K562 (cell line): Measurements from ENCODE around the gene SCAMP2. TPM values are rescaled to one million over a fixed set of nuclear protein-coding genes. Genes with fewer than 3 reads are reported as not detected.

Experiments
- ATAC-seq: fragments of 200-7000 bp; cut with Tn5 transposase; 3 replicates; pipeline ENCODE4 v1.9.1; 2020; ENCODE audit warnings: moderate library complexity
- BruUV-seq: library from RNA; stranded (reverse); fragments of 400-500 nt; replicated peaks from 2 replicates; lab custom pipeline; 2021; lab: Mats Ljungman, UMichigan
- CTCF ChIA-PET: fragments of 300-600 bp; formaldehyde crosslinking; extraction: SDS; loops from one replicate; lab custom pipeline; 2021; ENCODE audit warnings: low intra/inter-chr PET ratio; lab: Yijun Ruan, JAX
- POLR2A ChIA-PET: fragments of 300-600, 350-650 bp; sonication (Branson Sonifier 250); formaldehyde crosslinking; extraction: SDS; loops from one replicate; lab custom pipeline; 2021; ENCODE audit warnings: antibody characterized with exemption, inconsistent platforms; lab: Yijun Ruan, JAX
- DNase-seq, 4 experiments: peaks; one replicate each; pipeline versions ENCODE4 v3.0.0 to v3.0.0-alpha.2; 2011 to 2018; ENCODE audit warnings: low spot score in 3 of 4, mixed read lengths in 3 of 4; ENCODE audit errors: extremely low read depth in 1 of 4
- FAIRE-seq: peaks from 2 replicates; lab custom pipeline; 2011; peaks lifted over from hg19 to GRCh38; lab: Jason Lieb, UNC
- H2AFZ ChIP-seq: 2 replicates; pipeline ENCODE4 v1.6.0; 2011; ENCODE audit warnings: low read depth, low read length, control low read depth, inconsistent platforms
- H3K27ac ChIP-seq: fragments of 200-600 bp; 3 replicates; pipeline ENCODE4 v1.8.0; 2011; ENCODE audit warnings: low read depth, mild to moderate bottlenecking, control low read depth, inconsistent platforms, low read length, moderate library complexity, mixed read lengths; ENCODE audit errors: extremely low read depth
- H3K27me3 ChIP-seq, 2 experiments: fragments of 300-600 bp in 1 of 2; 2 replicates in 1 of 2; 3 replicates in 1 of 2; pipeline versions ENCODE4 v1.6.0 to v1.8.0; 2011; ENCODE audit warnings: inconsistent platforms in 2 of 2, low read length in 2 of 2, mild to moderate bottlenecking in 1 of 2, mixed read lengths in 1 of 2, moderate library complexity in 1 of 2; ENCODE audit not compliant: control insufficient read depth in 2 of 2, insufficient read depth in 2 of 2
- H3K36me3 ChIP-seq: fragments of 300-600 bp; 3 replicates; pipeline ENCODE4 v1.8.0; 2011; ENCODE audit warnings: mild to moderate bottlenecking, low read length, inconsistent platforms; ENCODE audit not compliant: control insufficient read depth, insufficient read depth
- H3K4me1 ChIP-seq, 2 experiments: fragments of 200-600 bp in 1 of 2; replicated peaks in 1 of 2; 2 replicates in 1 of 2; 3 replicates in 1 of 2; pipeline versions ENCODE4 v1.5.1 to v1.8.0; 2011; ENCODE audit warnings: inconsistent platforms in 2 of 2, low read length in 2 of 2, mild to moderate bottlenecking in 1 of 2, mixed read lengths in 1 of 2, moderate library complexity in 1 of 2; ENCODE audit not compliant: control insufficient read depth in 2 of 2, insufficient read depth in 2 of 2
- H3K4me2 ChIP-seq: 2 replicates; pipeline ENCODE4 v1.6.1; 2011; ENCODE audit warnings: low read length, control low read depth, inconsistent platforms, mixed read lengths; ENCODE audit not compliant: insufficient read depth
- H3K4me3 ChIP-seq: fragments of 200-600 bp; sonication (generic), shearing (Covaris generic); 2 replicates; pipeline ENCODE4 v1.5.1; 2016; ENCODE audit warnings: control low read depth, inconsistent platforms
- H3K79me2 ChIP-seq: fragments of 200-600 bp; 3 replicates; pipeline ENCODE4 v1.8.0; 2011; ENCODE audit warnings: low read length, inconsistent platforms; ENCODE audit not compliant: control insufficient read depth, insufficient read depth
- H3K9ac ChIP-seq, 2 experiments: 2 replicates each; pipeline versions ENCODE4 v1.6.0 to v1.6.1; 2011; ENCODE audit warnings: low read depth in 2 of 2, low read length in 2 of 2, control low read depth in 1 of 2, inconsistent platforms in 1 of 2, mild to moderate bottlenecking in 1 of 2, mixed read lengths in 1 of 2; ENCODE audit not compliant: insufficient read depth in 1 of 2
- H3K9me1 ChIP-seq: one replicate; pipeline ENCODE4 v1.6.0; 2011; ENCODE audit warnings: inconsistent platforms, mild to moderate bottlenecking, low read length, moderate library complexity; ENCODE audit not compliant: control insufficient read depth, insufficient read depth
- H3K9me3 ChIP-seq: replicated peaks from 2 replicates; pipeline ENCODE4 v1.5.1; 2011; ENCODE audit warnings: low read depth, low read length, inconsistent platforms; ENCODE audit not compliant: control insufficient read depth, insufficient read depth
- H4K20me1 ChIP-seq: replicated peaks from 2 replicates; pipeline ENCODE4 v1.6.1; 2011; ENCODE audit warnings: low read length, inconsistent platforms, mixed read lengths; ENCODE audit not compliant: control insufficient read depth, insufficient read depth
- BRD9 ChIP-seq: fragments of 450-650 bp; IDR thresholded peaks from 2 replicates; pipeline ENCODE4 v1.6.1; 2018; ENCODE audit warnings: low read depth; ENCODE audit not compliant: partially characterized antibody
- EGR1 ChIP-seq: fragments of 450-650 bp; conservative IDR thresholded peaks from 2 replicates; pipeline ENCODE4 v1.6.1; 2017; ENCODE audit warnings: mild to moderate bottlenecking
- POLR2AphosphoS2 ChIP-seq: IDR thresholded peaks from 2 replicates; pipeline ENCODE4 v1.6.1; 2012; ENCODE audit warnings: low read length, improper control_type of control experiment
- PTTG1 ChIP-seq: fragments of 450-650 bp; IDR thresholded peaks from 2 replicates; pipeline ENCODE4 v1.6.1; 2016; ENCODE audit warnings: low read depth, mild to moderate bottlenecking, missing genetic modification characterization, missing compliant biosample characterization
- SAFB2 ChIP-seq: fragments of 200-400 bp; formaldehyde crosslinking; IDR thresholded peaks from 2 replicates; pipeline ENCODE4 v1.6.1; 2018; ENCODE audit warnings: borderline replicate concordance, low read length, low read depth, moderate library complexity; ENCODE audit not compliant: severe bottlenecking
- WGBS: fragments of 100-300 bp; shearing (Covaris generic); methylation state at CpG from one replicate; pipeline ENCODE4 v1.1.6; 2016; ENCODE audit warnings: low coverage, mixed read lengths; ENCODE audit not compliant: insufficient coverage; ENCODE audit errors: missing lambda C conversion rate; 5-methylcytosine and 5-hydroxymethylcytosine counted together
- in situ Hi-C: fragments of 300-500 bp; cut with MboI; formaldehyde crosslinking; loops from 4 replicates; pipeline ENCODE4 v1.15.0; 2018; ENCODE audit warnings: inconsistent platforms, mixed read lengths
- intact Hi-C: fragments of 100-400 bp; cut with micrococcal nuclease; formaldehyde crosslinking; loops from 2 replicates; pipeline ENCODE4 v1.14.2; 2022
- polyA plus RNA-seq, 8 experiments: library from polyadenylated mRNA; depleted of rRNA in 4 of 8; stranded (reverse) in 5 of 8; unstranded in 3 of 8; fragments of >200 nt; fragmentation: Nextera tagmentation in 2 of 8; fragmentation: Illumina TruSeq in 1 of 8; extraction: Ambion mirVana in 2 of 8; extraction: Trizol in 1 of 8; gene quantifications; 2 replicates each; pipeline versions ENCODE4 v1.2.1 to v1.2.3, GENCODE V29; 2011 to 2014; ENCODE audit warnings: inconsistent platforms in 1 of 8, missing spikeins in 1 of 8
- total RNA-seq, 7 experiments: library from RNA; depleted of rRNA in 6 of 7; stranded (reverse); fragments of >200 nt in 6 of 7; fragmentation: Illumina TruSeq in 2 of 7; extraction: Trizol in 2 of 7; gene quantifications; 2 replicates each; pipeline versions ENCODE4 v1.2.1 to v1.2.3, GENCODE V29; 2011 to 2021; ENCODE audit warnings: low replicate concordance in 1 of 7
- TF ChIP-seq, protein P1 (sequence below): sonication (generic); formaldehyde crosslinking; IDR thresholded peaks from 2 replicates; pipeline ENCODE4 v1.9.0; 2022; ENCODE audit warnings: mild to moderate bottlenecking, missing genetic modification reagents
- TF ChIP-seq, protein P2 (sequence below): fragments of 250-450 bp; sonication (Bioruptor Pico); IDR thresholded peaks from 2 replicates; pipeline ENCODE4 v1.4.0; 2020; ENCODE audit warnings: mild to moderate bottlenecking, moderate library complexity

SCAMP2 gene
- total and polyA plus RNA-seq, 9 of the 15 experiments (the other 6 are each of a cell fraction or from before 2014, with no cell fraction given), result 5.9 to 61.1 (median 20.1) TPM

DNA sequence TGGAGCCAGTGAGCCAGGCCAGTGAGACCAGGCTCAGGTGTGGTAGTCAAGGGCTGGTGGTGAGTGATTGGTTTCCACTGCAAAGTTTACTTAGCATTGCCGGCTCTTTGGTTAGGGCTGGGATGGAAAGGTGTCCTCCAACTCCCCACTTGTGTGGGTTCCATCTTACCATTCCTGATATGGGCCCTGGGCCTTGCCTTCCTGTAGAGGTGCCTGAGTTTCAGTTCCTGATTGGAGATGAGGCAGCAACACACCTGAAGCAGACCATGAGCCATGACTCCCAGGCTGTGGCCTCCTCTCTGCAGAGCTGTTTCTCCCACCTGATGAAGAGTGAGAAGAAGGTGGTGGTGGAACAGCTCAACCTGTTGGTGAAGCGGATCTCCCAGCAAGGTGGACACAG lies 19.8 kb upstream of the SCAMP2 start:
- BruUV-seq, result no TSS peak
- POLR2A ChIA-PET, result interaction anchor here (0.9 to 1.3 kb wide), 2 partner anchors 9 to 13 kb away, joined by 4 read pairs; partner anchors contain the start of gene FAM219B
- intact Hi-C loops, result loop anchor here (5.0 kb wide), 1 partner anchor 51 kb away; the partner anchor contains the start of gene ULK3
- no peak overlapping the region for H2AFZ ChIP-seq
- peaks cover 24% of the 10 kb centered on the region for H3K79me2 ChIP-seq
- no peak for TF ChIP-seq BRD9
- TF ChIP-seq PTTG1 (tag), result no peak
- TF ChIP-seq, protein P1, sequence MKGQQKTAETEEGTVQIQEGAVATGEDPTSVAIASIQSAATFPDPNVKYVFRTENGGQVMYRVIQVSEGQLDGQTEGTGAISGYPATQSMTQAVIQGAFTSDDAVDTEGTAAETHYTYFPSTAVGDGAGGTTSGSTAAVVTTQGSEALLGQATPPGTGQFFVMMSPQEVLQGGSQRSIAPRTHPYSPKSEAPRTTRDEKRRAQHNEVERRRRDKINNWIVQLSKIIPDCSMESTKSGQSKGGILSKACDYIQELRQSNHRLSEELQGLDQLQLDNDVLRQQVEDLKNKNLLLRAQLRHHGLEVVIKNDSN (CRISPR knock-in tag), result 0 out of 2 replicates have a peak, but pooled peaks have one; percentile 20
- TF ChIP-seq EGR1, result no peak
- no peak for TF ChIP-seq POLR2AphosphoS2
- TF ChIP-seq, protein P2, sequence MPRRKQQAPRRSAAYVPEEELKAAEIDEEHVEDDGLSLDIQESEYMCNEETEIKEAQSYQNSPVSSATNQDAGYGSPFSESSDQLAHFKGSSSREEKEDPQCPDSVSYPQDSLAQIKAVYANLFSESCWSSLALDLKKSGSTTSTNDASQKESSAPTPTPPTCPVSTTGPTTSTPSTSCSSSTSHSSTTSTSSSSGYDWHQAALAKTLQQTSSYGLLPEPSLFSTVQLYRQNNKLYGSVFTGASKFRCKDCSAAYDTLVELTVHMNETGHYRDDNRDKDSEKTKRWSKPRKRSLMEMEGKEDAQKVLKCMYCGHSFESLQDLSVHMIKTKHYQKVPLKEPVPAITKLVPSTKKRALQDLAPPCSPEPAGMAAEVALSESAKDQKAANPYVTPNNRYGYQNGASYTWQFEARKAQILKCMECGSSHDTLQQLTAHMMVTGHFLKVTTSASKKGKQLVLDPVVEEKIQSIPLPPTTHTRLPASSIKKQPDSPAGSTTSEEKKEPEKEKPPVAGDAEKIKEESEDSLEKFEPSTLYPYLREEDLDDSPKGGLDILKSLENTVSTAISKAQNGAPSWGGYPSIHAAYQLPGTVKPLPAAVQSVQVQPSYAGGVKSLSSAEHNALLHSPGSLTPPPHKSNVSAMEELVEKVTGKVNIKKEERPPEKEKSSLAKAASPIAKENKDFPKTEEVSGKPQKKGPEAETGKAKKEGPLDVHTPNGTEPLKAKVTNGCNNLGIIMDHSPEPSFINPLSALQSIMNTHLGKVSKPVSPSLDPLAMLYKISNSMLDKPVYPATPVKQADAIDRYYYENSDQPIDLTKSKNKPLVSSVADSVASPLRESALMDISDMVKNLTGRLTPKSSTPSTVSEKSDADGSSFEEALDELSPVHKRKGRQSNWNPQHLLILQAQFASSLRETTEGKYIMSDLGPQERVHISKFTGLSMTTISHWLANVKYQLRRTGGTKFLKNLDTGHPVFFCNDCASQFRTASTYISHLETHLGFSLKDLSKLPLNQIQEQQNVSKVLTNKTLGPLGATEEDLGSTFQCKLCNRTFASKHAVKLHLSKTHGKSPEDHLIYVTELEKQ (CRISPR knock-in tag), result no peak
- no peak for TF ChIP-seq SAFB2
- TF ChIP-seq, all 486 proteins: peak for 1
- Histone ChIP-seq H3K4me1 (peaks cover 16 to 25% of the 10 kb centered on the region in 2 experiments; a peak in 4 of 5 replicates), H3K4me2 (no peak overlapping the region), H3K4me3 (no peak overlapping the region), H3K9me3 (no peaks in the 10 kb centered on the region), H3K9ac (no peak overlapping the region), H3K36me3 (peaks cover 51% of the 10 kb centered on the region; the same call in 2 of the 3 replicates), H4K20me1 (no peaks in the 10 kb centered on the region; the same call in 1 of the 2 replicates), H3K9me1 (peaks cover 4% of the 10 kb centered on the region), H3K27me3 (no peaks in the 10 kb centered on the region), H3K27ac (no peak overlapping the region)
- no peak for FAIRE-seq
- 85% methylated on average over 2 of the region's 2 CpGs for WGBS
- no peak for ATAC-seq
- CTCF ChIA-PET, result no interaction called here
- in situ Hi-C loops, result no loop called here
- no peak for DNase-seq
